ENCODE measurements around the gene FCN2.

GRCh38 chr9:134830926-134831720, 49.5 kb upstream of the FCN2 start:
- TF ChIP-seq, protein P1, sequence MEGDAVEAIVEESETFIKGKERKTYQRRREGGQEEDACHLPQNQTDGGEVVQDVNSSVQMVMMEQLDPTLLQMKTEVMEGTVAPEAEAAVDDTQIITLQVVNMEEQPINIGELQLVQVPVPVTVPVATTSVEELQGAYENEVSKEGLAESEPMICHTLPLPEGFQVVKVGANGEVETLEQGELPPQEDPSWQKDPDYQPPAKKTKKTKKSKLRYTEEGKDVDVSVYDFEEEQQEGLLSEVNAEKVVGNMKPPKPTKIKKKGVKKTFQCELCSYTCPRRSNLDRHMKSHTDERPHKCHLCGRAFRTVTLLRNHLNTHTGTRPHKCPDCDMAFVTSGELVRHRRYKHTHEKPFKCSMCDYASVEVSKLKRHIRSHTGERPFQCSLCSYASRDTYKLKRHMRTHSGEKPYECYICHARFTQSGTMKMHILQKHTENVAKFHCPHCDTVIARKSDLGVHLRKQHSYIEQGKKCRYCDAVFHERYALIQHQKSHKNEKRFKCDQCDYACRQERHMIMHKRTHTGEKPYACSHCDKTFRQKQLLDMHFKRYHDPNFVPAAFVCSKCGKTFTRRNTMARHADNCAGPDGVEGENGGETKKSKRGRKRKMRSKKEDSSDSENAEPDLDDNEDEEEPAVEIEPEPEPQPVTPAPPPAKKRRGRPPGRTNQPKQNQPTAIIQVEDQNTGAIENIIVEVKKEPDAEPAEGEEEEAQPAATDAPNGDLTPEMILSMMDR (IDR thresholded peaks at IDR 0.05) = no peak
- no peak for TF ChIP-seq POLR2A (IDR thresholded peaks at IDR 0.05)
